ENCODE data around the gene PPARGC1A. TPM values are rescaled to one million over a fixed set of nuclear protein-coding genes. Genes with fewer than 3 reads are reported as not detected.
A peak's percentile ranks its signal among the peaks of the same experiment; 100 is the strongest.

Gene PPARGC1A
- total and polyA plus RNA-seq, 2 experiments from 2014 or later = 6.7 to 16.6 TPM

- Histone ChIP-seq H3K27me3 (no peaks in the 10 kb centered on the region), H3K4me1 (ENCODE audit: insufficient read depth) (no peaks in the 10 kb centered on the region), H4K20me1 (ENCODE audit: insufficient read depth, poor library complexity, severe bottlenecking) (no peaks in the 10 kb centered on the region), H3K4me3 (no peak overlapping the region), H3K79me2 (no peaks in the 10 kb centered on the region), H3K36me3 (replicated peaks; ENCODE audit: insufficient read depth, low read depth) (no peaks in the 10 kb centered on the region), H2AFZ (no peak overlapping the region), H3K27ac (no peak overlapping the region), H3K4me2 (no peak overlapping the region), H3K9me3 (ENCODE audit: low read depth) (no peaks in the 10 kb centered on the region), H3K9me2 (replicated peaks; ENCODE audit: insufficient read depth) (no peaks in the 10 kb centered on the region)
- TF ChIP-seq EZH2phosphoT487 (IDR thresholded peaks at IDR 0.05; ENCODE audit: low read depth, severe bottlenecking, unreplicated experiment) = no peak
- TF ChIP-seq CTCF (IDR thresholded peaks at IDR 0.05; ENCODE audit: poor library complexity) = no peak
- TF ChIP-seq EZH2 (IDR thresholded peaks at IDR 0.05; ENCODE audit: borderline replicate concordance) = no peak
- peak; percentile 26 for DNase-seq (ENCODE audit: low spot score)
- 62% methylated on average over 3 of the region's 3 CpGs for WGBS (ENCODE audit: low lambda C conversion rate, missing lambda C conversion rate)
Measured at GRCh38 chr4:23856630-23857029, 33.2 kb downstream of the PPARGC1A start.

- TF ChIP-seq EZH2phosphoT487 (IDR thresholded peaks at IDR 0.05; ENCODE audit: low read depth, severe bottlenecking, unreplicated experiment) (no peak), EZH2 (IDR thresholded peaks at IDR 0.05; ENCODE audit: borderline replicate concordance) (no peak), CTCF (IDR thresholded peaks at IDR 0.05; ENCODE audit: poor library complexity) (no peak)
- H3K79me2 ChIP-seq = no peaks in the 10 kb centered on the region
- no peaks in the 10 kb centered on the region for H3K9me2 ChIP-seq (replicated peaks; ENCODE audit: insufficient read depth)
- no peak for DNase-seq (ENCODE audit: low spot score)
- 66% methylated on average over 5 of the region's 5 CpGs for WGBS (ENCODE audit: low lambda C conversion rate, missing lambda C conversion rate)
- no peaks in the 10 kb centered on the region for H3K9me3 ChIP-seq (ENCODE audit: low read depth)
- H4K20me1 ChIP-seq (ENCODE audit: insufficient read depth, poor library complexity, severe bottlenecking) = no peaks in the 10 kb centered on the region
- H3K27me3 ChIP-seq = no peaks in the 10 kb centered on the region
- no peak overlapping the region for H2AFZ ChIP-seq
- no peak overlapping the region for H3K27ac ChIP-seq
- H3K36me3 ChIP-seq (replicated peaks; ENCODE audit: insufficient read depth, low read depth) = no peaks in the 10 kb centered on the region
- H3K4me1 ChIP-seq (ENCODE audit: insufficient read depth) = no peaks in the 10 kb centered on the region
- no peak overlapping the region for H3K4me3 ChIP-seq
- H3K4me2 ChIP-seq = no peak overlapping the region
Measured at GRCh38 chr4:23855912-23856605, 33.8 kb downstream of the PPARGC1A start.

GRCh38 chr4:23853986-23854660, 35.7 kb downstream of the PPARGC1A start:
- WGBS (ENCODE audit: low lambda C conversion rate, missing lambda C conversion rate) = 75% methylated on average over 4 of the region's 4 CpGs
- H3K36me3 ChIP-seq (replicated peaks; ENCODE audit: insufficient read depth, low read depth) = no peaks in the 10 kb centered on the region
- H3K4me1 ChIP-seq (ENCODE audit: insufficient read depth) = no peaks in the 10 kb centered on the region
- H3K9me2 ChIP-seq (replicated peaks; ENCODE audit: insufficient read depth) = no peaks in the 10 kb centered on the region
- no peaks in the 10 kb centered on the region for H4K20me1 ChIP-seq (ENCODE audit: insufficient read depth, poor library complexity, severe bottlenecking)
- no peaks in the 10 kb centered on the region for H3K79me2 ChIP-seq
- H3K27ac ChIP-seq = no peak overlapping the region
- TF ChIP-seq EZH2phosphoT487 (IDR thresholded peaks at IDR 0.05; ENCODE audit: low read depth, severe bottlenecking, unreplicated experiment) (no peak), EZH2 (IDR thresholded peaks at IDR 0.05; ENCODE audit: borderline replicate concordance) (no peak), CTCF (IDR thresholded peaks at IDR 0.05; ENCODE audit: poor library complexity) (no peak)
- H3K4me2 ChIP-seq = no peak overlapping the region
- H3K27me3 ChIP-seq = no peaks in the 10 kb centered on the region
- H2AFZ ChIP-seq = no peak overlapping the region
- H3K4me3 ChIP-seq = no peak overlapping the region
- DNase-seq (ENCODE audit: low spot score) = no peak
- no peaks in the 10 kb centered on the region for H3K9me3 ChIP-seq (ENCODE audit: low read depth)
